Mesendoderm (in vitro differentiated cells): Measurements from ENCODE around the gene PCA3.

ENCODE experiments used
- DNase-seq: peaks from one replicate; pipeline ENCODE4 v3.0.0; 2013
- H2AK5ac ChIP-seq: 2 replicates; pipeline ENCODE4 v1.6.1; 2013; ENCODE audit warnings: low read length, inconsistent platforms
- H2BK120ac ChIP-seq: 2 replicates; pipeline ENCODE4 v1.6.1; 2013; ENCODE audit warnings: low read depth, mild to moderate bottlenecking, low read length, moderate library complexity, mixed read lengths
- H2BK15ac ChIP-seq: replicated peaks from 2 replicates; pipeline ENCODE4 v1.6.1; 2013; ENCODE audit warnings: low read depth, mild to moderate bottlenecking, moderate library complexity
- H2BK5ac ChIP-seq: 2 replicates; pipeline ENCODE4 v1.6.1; 2013; ENCODE audit warnings: low read length, inconsistent platforms
- H3K18ac ChIP-seq: 2 replicates; pipeline ENCODE4 v1.6.1; 2013; ENCODE audit warnings: mild to moderate bottlenecking, low read length, mixed read lengths
- H3K23ac ChIP-seq: one replicate; pipeline ENCODE4 v1.6.1; 2013; ENCODE audit warnings: low read length
- H3K27ac ChIP-seq: 2 replicates; pipeline ENCODE4 v1.5.1; 2013; ENCODE audit warnings: low read depth, mild to moderate bottlenecking, inconsistent platforms, low read length, moderate library complexity
- H3K27me3 ChIP-seq: 2 replicates; pipeline ENCODE4 v1.6.1; 2013; ENCODE audit warnings: low read length, control low read depth, mild to moderate bottlenecking, inconsistent platforms; ENCODE audit not compliant: insufficient read depth, poor library complexity
- H3K36me3 ChIP-seq: 2 replicates; pipeline ENCODE4 v1.6.1; 2013; ENCODE audit warnings: low read length, inconsistent platforms; ENCODE audit not compliant: control insufficient read depth, insufficient read depth
- H3K4ac ChIP-seq: one replicate; pipeline ENCODE4 v1.6.1; 2013; ENCODE audit warnings: low read depth, mild to moderate bottlenecking, low read length, moderate library complexity
- H3K4me1 ChIP-seq: 2 replicates; pipeline ENCODE4 v1.6.1; 2013; ENCODE audit warnings: low read depth, low read length, inconsistent platforms; ENCODE audit not compliant: control insufficient read depth
- H3K4me2 ChIP-seq: 2 replicates; pipeline ENCODE4 v1.6.1; 2013; ENCODE audit warnings: low read length
- H3K4me3 ChIP-seq: 2 replicates; pipeline ENCODE4 v1.5.1; 2013; ENCODE audit warnings: mild to moderate bottlenecking, low read length
- H3K56ac ChIP-seq: one replicate; pipeline ENCODE4 v1.6.1; 2013; ENCODE audit warnings: low read length
- H3K79me1 ChIP-seq: 2 replicates; pipeline ENCODE4 v1.6.1; 2013; ENCODE audit warnings: low read length, inconsistent platforms
- H3K79me2 ChIP-seq: 2 replicates; pipeline ENCODE4 v1.6.1; 2013; ENCODE audit warnings: mild to moderate bottlenecking, low read length; ENCODE audit not compliant: control insufficient read depth, insufficient read depth
- H3K9ac ChIP-seq: 2 replicates; pipeline ENCODE4 v1.6.1; 2013; ENCODE audit warnings: low read length, inconsistent platforms
- H4K5ac ChIP-seq: one replicate; pipeline ENCODE4 v1.6.1; 2013; ENCODE audit warnings: low read length
- H4K8ac ChIP-seq: one replicate; pipeline ENCODE4 v1.6.1; 2013; ENCODE audit warnings: low read depth, mild to moderate bottlenecking, control low read depth, low read length, moderate library complexity
- WGBS: extraction: QIAGEN DNeasy Blood & Tissue Kit; methylation state at CpG from one replicate; pipeline ENCODE4 v1.1.7; 2013; ENCODE audit warnings: low lambda C conversion rate, missing lambda C conversion rate; ENCODE audit not compliant: insufficient coverage; ENCODE audit errors: extremely low coverage; 5-methylcytosine and 5-hydroxymethylcytosine counted together

PCA3 gene

DNA sequence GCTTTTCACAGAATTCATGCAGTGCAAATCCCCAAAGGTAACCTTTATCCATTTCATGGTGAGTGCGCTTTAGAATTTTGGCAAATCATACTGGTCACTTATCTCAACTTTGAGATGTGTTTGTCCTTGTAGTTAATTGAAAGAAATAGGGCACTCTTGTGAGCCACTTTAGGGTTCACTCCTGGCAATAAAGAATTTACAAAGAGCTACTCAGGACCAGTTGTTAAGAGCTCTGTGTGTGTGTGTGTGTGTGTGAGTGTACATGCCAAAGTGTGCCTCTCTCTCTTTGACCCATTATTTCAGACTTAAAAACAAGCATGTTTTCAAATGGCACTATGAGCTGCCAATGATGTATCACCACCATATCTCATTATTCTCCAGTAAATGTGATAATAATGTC is 21.3 kb downstream of the PCA3 start:
- Histone ChIP-seq H3K4me2 (no peak overlapping the region), H4K5ac (no peak overlapping the region), H3K23ac (no peak overlapping the region), H3K4ac (no peak overlapping the region), H3K4me3 (no peak overlapping the region), H3K4me1 (no peaks in the 10 kb centered on the region), H3K27ac (no peak overlapping the region), H3K18ac (no peak overlapping the region), H3K9ac (no peak overlapping the region), H4K8ac (no peak overlapping the region), H2AK5ac (no peak overlapping the region), H2BK120ac (no peak overlapping the region), H3K27me3 (no peaks in the 10 kb centered on the region), H2BK5ac (no peak overlapping the region), H3K56ac (no peak overlapping the region), H3K79me1 (no peaks in the 10 kb centered on the region), H3K36me3 (no peaks in the 10 kb centered on the region), H3K79me2 (no peaks in the 10 kb centered on the region), H2BK15ac (no peak overlapping the region)
- WGBS = no CpG with 5 or more reads among the region's 1 CpG
- DNase-seq = no peak

DNA sequence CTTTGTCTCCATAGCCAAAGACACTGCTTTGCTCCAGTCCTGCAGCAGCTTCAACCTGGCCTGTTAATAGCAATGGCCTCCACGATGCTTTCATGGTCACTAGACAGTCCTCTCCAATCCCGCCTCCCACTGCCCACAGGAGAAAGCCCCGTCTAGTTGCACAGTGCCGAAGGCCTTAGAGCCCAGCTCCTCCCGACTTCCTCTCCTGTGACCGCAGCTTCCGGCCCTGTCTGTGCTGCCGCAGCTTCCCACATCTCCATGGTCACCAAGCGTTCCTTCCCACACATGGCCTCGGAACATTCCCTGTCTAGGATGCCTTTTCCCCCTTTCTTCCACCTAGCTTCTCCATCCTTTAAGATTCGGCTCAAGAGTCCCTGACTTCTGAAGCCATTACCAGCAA is 23.4 kb downstream of the PCA3 start:
- Histone ChIP-seq H2AK5ac (no peak overlapping the region), H3K27me3 (no peaks in the 10 kb centered on the region), H3K27ac (no peak overlapping the region), H3K79me2 (no peaks in the 10 kb centered on the region), H3K4me3 (no peak overlapping the region), H4K5ac (no peak overlapping the region), H3K79me1 (no peaks in the 10 kb centered on the region), H3K9ac (no peak overlapping the region), H2BK5ac (no peak overlapping the region), H2BK15ac (no peak overlapping the region), H3K23ac (no peak overlapping the region), H3K4ac (no peak overlapping the region), H4K8ac (no peak overlapping the region), H3K56ac (no peak overlapping the region), H3K4me1 (no peaks in the 10 kb centered on the region), H3K4me2 (no peak overlapping the region), H3K18ac (no peak overlapping the region), H2BK120ac (no peak overlapping the region), H3K36me3 (no peaks in the 10 kb centered on the region)
- no peak for DNase-seq
- WGBS = no CpG with 5 or more reads among the region's 11 CpGs

DNA sequence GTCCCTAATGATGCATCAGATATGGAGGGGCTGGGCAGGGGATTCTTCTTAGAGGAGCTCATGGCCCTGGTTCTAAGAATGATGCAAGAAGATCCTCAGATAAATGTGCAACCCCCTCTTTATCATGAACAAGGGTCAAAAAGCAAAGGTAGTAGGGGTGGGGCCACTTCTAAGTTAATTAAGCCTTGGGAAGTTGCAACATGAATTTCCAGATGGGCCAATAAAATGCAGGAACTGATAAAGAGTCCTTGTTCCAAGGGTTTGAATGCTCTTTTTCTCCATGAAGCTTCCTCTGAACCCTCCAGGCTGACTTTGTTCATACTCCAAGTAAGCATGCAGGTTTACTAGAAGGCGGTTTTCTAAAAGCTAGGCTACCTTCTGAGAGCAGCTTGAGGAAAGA is 25.6 kb downstream of the PCA3 start:
- H3K27ac ChIP-seq = no peak overlapping the region
- H3K27me3 ChIP-seq = no peaks in the 10 kb centered on the region
- no peak overlapping the region for H3K18ac ChIP-seq
- no peak overlapping the region for H2BK120ac ChIP-seq
- H3K4ac ChIP-seq = no peak overlapping the region
- no peak overlapping the region for H2AK5ac ChIP-seq
- no peak overlapping the region for H3K4me3 ChIP-seq
- no CpG with 5 or more reads among the region's 1 CpG for WGBS
- H3K4me2 ChIP-seq = no peak overlapping the region
- DNase-seq = no peak
- no peak overlapping the region for H2BK15ac ChIP-seq
- H3K36me3 ChIP-seq = no peaks in the 10 kb centered on the region
- H2BK5ac ChIP-seq = no peak overlapping the region
- H3K79me2 ChIP-seq = no peaks in the 10 kb centered on the region
- H3K56ac ChIP-seq = no peak overlapping the region
- H3K9ac ChIP-seq = no peak overlapping the region
- no peak overlapping the region for H4K5ac ChIP-seq
- H3K79me1 ChIP-seq = no peaks in the 10 kb centered on the region
- no peak overlapping the region for H4K8ac ChIP-seq
- no peaks in the 10 kb centered on the region for H3K4me1 ChIP-seq
- no peak overlapping the region for H3K23ac ChIP-seq

DNA sequence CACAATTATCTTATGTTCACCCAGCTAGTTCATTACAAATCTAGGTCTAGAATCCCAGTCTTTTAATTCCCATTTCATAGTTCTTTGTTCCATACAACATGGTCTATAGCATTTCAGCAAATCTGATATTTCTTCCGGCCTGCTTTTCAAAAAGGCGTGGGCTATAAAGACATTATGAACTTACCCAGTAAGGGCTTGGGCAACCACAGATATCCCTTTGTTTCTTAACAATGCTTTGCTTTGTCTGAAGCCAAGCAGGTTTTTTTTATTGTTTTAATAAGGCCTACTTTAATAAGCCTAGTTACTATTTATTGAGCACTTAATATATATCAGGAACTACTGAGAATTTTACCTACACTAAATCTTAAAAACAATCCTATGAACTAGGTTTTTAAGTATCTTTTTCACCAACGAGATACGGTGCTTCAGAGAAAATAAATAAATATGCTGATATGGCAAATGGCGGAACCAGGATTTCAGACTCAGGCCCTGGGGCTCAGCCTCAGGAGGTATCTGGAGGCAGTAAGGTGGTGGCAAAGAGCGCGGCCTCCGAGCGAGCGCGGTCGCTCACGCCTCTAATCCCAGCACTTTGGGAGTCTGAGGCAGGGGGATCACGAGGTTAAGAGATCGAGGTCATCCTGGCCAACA is 29.7 kb downstream of the PCA3 start:
- H3K9ac ChIP-seq = no peak overlapping the region
- no peaks in the 10 kb centered on the region for H3K27me3 ChIP-seq
- H3K36me3 ChIP-seq = no peaks in the 10 kb centered on the region
- H3K4ac ChIP-seq = no peak overlapping the region
- no peak overlapping the region for H3K4me3 ChIP-seq
- WGBS = no CpG with 5 or more reads among the region's 15 CpGs
- no peak overlapping the region for H2BK120ac ChIP-seq
- H4K5ac ChIP-seq = no peak overlapping the region
- H3K56ac ChIP-seq = no peak overlapping the region
- no peak overlapping the region for H4K8ac ChIP-seq
- H3K23ac ChIP-seq = no peak overlapping the region
- no peak overlapping the region for H2BK5ac ChIP-seq
- no peaks in the 10 kb centered on the region for H3K4me1 ChIP-seq
- DNase-seq = no peak
- no peak overlapping the region for H2AK5ac ChIP-seq
- no peak overlapping the region for H3K4me2 ChIP-seq
- no peak overlapping the region for H2BK15ac ChIP-seq
- no peak overlapping the region for H3K27ac ChIP-seq
- H3K79me2 ChIP-seq = no peaks in the 10 kb centered on the region
- no peaks in the 10 kb centered on the region for H3K79me1 ChIP-seq
- no peak overlapping the region for H3K18ac ChIP-seq

DNA sequence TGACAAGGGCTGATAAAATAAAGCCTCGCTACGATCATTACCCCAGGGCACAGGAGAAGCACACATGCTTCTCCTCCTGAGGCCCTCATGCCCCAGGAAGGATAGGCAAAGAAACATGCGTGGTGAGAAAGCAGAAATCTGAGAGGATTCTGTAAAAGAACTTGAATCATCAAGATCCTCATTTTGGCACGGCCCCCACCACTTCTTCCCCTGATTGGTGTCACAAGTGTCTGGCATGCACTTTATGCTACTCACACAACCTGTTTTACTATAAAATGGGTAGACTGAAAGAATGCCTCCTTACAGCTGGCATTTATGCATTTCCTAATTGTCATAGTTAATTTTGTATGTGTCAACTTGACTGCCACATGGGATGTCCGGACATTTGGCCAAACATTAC is 32.1 kb downstream of the PCA3 start:
- no peak overlapping the region for H3K4ac ChIP-seq
- no peak overlapping the region for H3K23ac ChIP-seq
- no CpG with 5 or more reads among the region's 5 CpGs for WGBS
- no peak overlapping the region for H2BK15ac ChIP-seq
- H2BK120ac ChIP-seq = no peak overlapping the region
- H4K8ac ChIP-seq = no peak overlapping the region
- H3K4me2 ChIP-seq = no peak overlapping the region
- no peaks in the 10 kb centered on the region for H3K79me2 ChIP-seq
- H3K4me1 ChIP-seq = no peaks in the 10 kb centered on the region
- H3K18ac ChIP-seq = no peak overlapping the region
- no peaks in the 10 kb centered on the region for H3K27me3 ChIP-seq
- H3K56ac ChIP-seq = no peak overlapping the region
- H3K79me1 ChIP-seq = no peaks in the 10 kb centered on the region
- DNase-seq = no peak
- no peaks in the 10 kb centered on the region for H3K36me3 ChIP-seq
- no peak overlapping the region for H3K9ac ChIP-seq
- no peak overlapping the region for H2BK5ac ChIP-seq
- no peak overlapping the region for H4K5ac ChIP-seq
- no peak overlapping the region for H2AK5ac ChIP-seq
- no peak overlapping the region for H3K4me3 ChIP-seq
- no peak overlapping the region for H3K27ac ChIP-seq

DNA sequence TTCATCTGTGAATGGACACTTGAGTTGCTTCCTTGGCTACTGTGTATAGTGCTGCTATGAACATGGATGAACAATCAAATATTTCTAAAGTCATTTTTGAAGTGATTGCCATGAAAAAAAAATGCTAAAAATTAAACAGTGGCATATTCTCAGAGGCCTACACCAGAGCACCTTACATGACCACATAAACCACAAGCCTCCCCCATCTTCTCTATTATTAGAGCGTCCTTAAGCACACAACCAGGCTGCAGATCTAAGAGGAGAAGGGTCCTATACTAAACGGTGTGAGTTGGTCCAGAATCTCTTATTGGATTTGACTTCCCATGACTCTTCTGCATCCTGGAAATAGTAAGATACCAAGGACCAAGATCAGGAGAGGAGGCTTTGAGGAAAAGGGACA is 34.3 kb downstream of the PCA3 start:
- no CpG with 5 or more reads among the region's 2 CpGs for WGBS
- H3K9ac ChIP-seq = no peak overlapping the region
- no peaks in the 10 kb centered on the region for H3K36me3 ChIP-seq

More for the DNA sequence above, 34.3 kb downstream of the PCA3 start:
- Histone ChIP-seq H3K79me1 (no peaks in the 10 kb centered on the region), H3K23ac (no peak overlapping the region), H4K8ac (no peak overlapping the region), H4K5ac (no peak overlapping the region), H3K79me2 (no peaks in the 10 kb centered on the region), H3K4ac (no peak overlapping the region), H2BK5ac (no peak overlapping the region), H2AK5ac (no peak overlapping the region), H3K18ac (no peak overlapping the region), H2BK15ac (no peak overlapping the region), H2BK120ac (no peak overlapping the region), H3K4me1 (peaks cover 6% of the 10 kb centered on the region), H3K27me3 (no peaks in the 10 kb centered on the region), H3K4me2 (no peak overlapping the region), H3K56ac (no peak overlapping the region), H3K27ac (no peak overlapping the region), H3K4me3 (no peak overlapping the region)
- DNase-seq = no peak
